Measurements from ENCODE around the gene SSH2. TPM values are rescaled to one million over a fixed set of nuclear protein-coding genes. Genes with fewer than 3 reads are reported as not detected.
A peak's percentile ranks its signal among the peaks of the same experiment; 100 is the strongest.

Gene SSH2
- 75.2 TPM for total RNA-seq (2013)
- polyA plus RNA-seq (10 to 100 TPM; 31.9 to 66.6 (median 54.0) TPM), polyA minus RNA-seq (47.9 and 66.5 TPM in 2 replicates), total RNA-seq (31.3 to 276 (median 200) reads per million in 11 experiments)

- H3K9me3 Mint-ChIP-seq = no peaks in the 10 kb centered on the region
- TF ChIP-seq, protein P1, sequence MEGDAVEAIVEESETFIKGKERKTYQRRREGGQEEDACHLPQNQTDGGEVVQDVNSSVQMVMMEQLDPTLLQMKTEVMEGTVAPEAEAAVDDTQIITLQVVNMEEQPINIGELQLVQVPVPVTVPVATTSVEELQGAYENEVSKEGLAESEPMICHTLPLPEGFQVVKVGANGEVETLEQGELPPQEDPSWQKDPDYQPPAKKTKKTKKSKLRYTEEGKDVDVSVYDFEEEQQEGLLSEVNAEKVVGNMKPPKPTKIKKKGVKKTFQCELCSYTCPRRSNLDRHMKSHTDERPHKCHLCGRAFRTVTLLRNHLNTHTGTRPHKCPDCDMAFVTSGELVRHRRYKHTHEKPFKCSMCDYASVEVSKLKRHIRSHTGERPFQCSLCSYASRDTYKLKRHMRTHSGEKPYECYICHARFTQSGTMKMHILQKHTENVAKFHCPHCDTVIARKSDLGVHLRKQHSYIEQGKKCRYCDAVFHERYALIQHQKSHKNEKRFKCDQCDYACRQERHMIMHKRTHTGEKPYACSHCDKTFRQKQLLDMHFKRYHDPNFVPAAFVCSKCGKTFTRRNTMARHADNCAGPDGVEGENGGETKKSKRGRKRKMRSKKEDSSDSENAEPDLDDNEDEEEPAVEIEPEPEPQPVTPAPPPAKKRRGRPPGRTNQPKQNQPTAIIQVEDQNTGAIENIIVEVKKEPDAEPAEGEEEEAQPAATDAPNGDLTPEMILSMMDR (IDR thresholded peaks at IDR 0.05) = no peak
These were observed at the start of gene SSH2 for GRCh38 chr17:29929533-29930408. Gene SSH2 (minus strand): TSS chr17:29930228. CDS start chr17:29930000, 228 bp downstream.

GRCh38 chr17:29977836-29978235 lies 47.8 kb upstream of the SSH2 start:
- H3K79me2 ChIP-seq (ENCODE audit: insufficient read depth, low read length) = no peaks in the 10 kb centered on the region
- no peak overlapping the region for H2AFZ ChIP-seq (ENCODE audit: insufficient read depth, low read depth, low read length, poor library complexity, severe bottlenecking)
- Mint-ChIP-seq H3K27ac (no peak overlapping the region), H3K9me3 (no peaks in the 10 kb centered on the region), H3K4me1 (no peaks in the 10 kb centered on the region), H3K36me3 (no peaks in the 10 kb centered on the region), H3K4me3 (no peak overlapping the region), H3K27me3 (ENCODE audit: low read depth in 3 of 3) (peaks cover 0 to 2% (median 0%) of the 10 kb centered on the region in 3 donors)
- no CpG with 5 or more reads among the region's 1 CpG for WGBS (ENCODE audit: insufficient coverage)
- no peaks in the 10 kb centered on the region for H3K27me3 ChIP-seq (ENCODE audit: control insufficient read depth in 2 of 2, insufficient read depth in 2 of 2, low read length in 2 of 2)
- H3K9me3 ChIP-seq (replicated peaks in 1 of 2; ENCODE audit: control insufficient read depth in 1 of 2, insufficient read depth in 1 of 2, low read length in 2 of 2) = no peaks in the 10 kb centered on the region
- no peak overlapping the region for H3K4me2 ChIP-seq (replicated peaks; ENCODE audit: extremely low read depth, low read length, poor library complexity, severe bottlenecking)
- no peaks in the 10 kb centered on the region for H3K4me1 ChIP-seq (ENCODE audit: control insufficient read depth in 1 of 2, insufficient read depth in 2 of 2, low read length in 2 of 2)
- intact Hi-C loops (cut with micrococcal nuclease) = no loop called here
- no peaks in the 10 kb centered on the region for H3K36me3 ChIP-seq (replicated peaks in 1 of 2; ENCODE audit: control insufficient read depth in 1 of 2, insufficient read depth in 2 of 2, low read length in 2 of 2)
- no peak overlapping the region for H3K27ac ChIP-seq (ENCODE audit: low read depth in 1 of 2, low read length in 2 of 2)
- no peak overlapping the region for H3K4me3 ChIP-seq (replicated peaks in 1 of 3; ENCODE audit: low read depth in 2 of 3, low read length in 3 of 3)
- H4K20me1 ChIP-seq (ENCODE audit: insufficient read depth, low read length) = no peaks in the 10 kb centered on the region
- TF ChIP-seq, protein P1 (IDR thresholded peaks at IDR 0.05) = no peak
- no peak overlapping the region for H3K9ac ChIP-seq (ENCODE audit: insufficient read depth, low read length, poor library complexity, severe bottlenecking)
- DNase-seq = no peak

More at GRCh38 chr17:29929533-29930408, at the start of gene SSH2:
- Mint-ChIP-seq H3K36me3 (peaks cover 5 to 7% of the 10 kb centered on the region in 2 donors), H3K27ac (peak within 1 kb of the TSS in 2 of 7 donors; percentile 94 to 96), H3K27me3 (ENCODE audit: low read depth in 3 of 3) (peaks cover 0 to 2% (median 0%) of the 10 kb centered on the region in 3 donors), H3K4me1 (peaks cover 28% of the 10 kb centered on the region), H3K4me3 (no peak within 1 kb of the TSS)
- H2AFZ ChIP-seq (ENCODE audit: insufficient read depth, low read depth, low read length, poor library complexity, severe bottlenecking) = peak within 1 kb of the TSS; percentile 94
- no peaks in the 10 kb centered on the region for H3K9me3 ChIP-seq (replicated peaks in 1 of 2; ENCODE audit: control insufficient read depth in 1 of 2, insufficient read depth in 1 of 2, low read length in 2 of 2)
- peaks cover 64% of the 10 kb centered on the region for H3K79me2 ChIP-seq (ENCODE audit: insufficient read depth, low read length)
- no peaks in the 10 kb centered on the region for H3K36me3 ChIP-seq (replicated peaks in 1 of 2; ENCODE audit: control insufficient read depth in 1 of 2, insufficient read depth in 2 of 2, low read length in 2 of 2)
- H3K27ac ChIP-seq (ENCODE audit: low read depth in 1 of 2, low read length in 2 of 2) = peak within 1 kb of the TSS; percentile 77 to 95
- peak within 1 kb of the TSS; percentile 96 for H3K4me2 ChIP-seq (replicated peaks; ENCODE audit: extremely low read depth, low read length, poor library complexity, severe bottlenecking)
- peak within 1 kb of the TSS; percentile 93 for H3K9ac ChIP-seq (ENCODE audit: insufficient read depth, low read length, poor library complexity, severe bottlenecking)
- H4K20me1 ChIP-seq (ENCODE audit: insufficient read depth, low read length) = peaks cover 17% of the 10 kb centered on the region
- under 1% methylated on average over 58 of the region's 71 CpGs for WGBS (ENCODE audit: insufficient coverage)
- intact Hi-C loops (cut with micrococcal nuclease) = loop anchor here (5.0 to 10.0 kb wide), 4 partner anchors 75 to 345 kb away; partner anchors contain the start of gene GIT1 (in 1 of the 2)
- peak; percentile 80 to 87 (median 82) for DNase-seq
- no peaks in the 10 kb centered on the region for H3K27me3 ChIP-seq (ENCODE audit: control insufficient read depth in 2 of 2, insufficient read depth in 2 of 2, low read length in 2 of 2)
- H3K4me1 ChIP-seq (ENCODE audit: control insufficient read depth in 1 of 2, insufficient read depth in 2 of 2, low read length in 2 of 2) = peaks cover 23 to 32% of the 10 kb centered on the region in 2 donors
- peak within 1 kb of the TSS; percentile 72 to 92 (median 91) for H3K4me3 ChIP-seq (replicated peaks in 1 of 3; ENCODE audit: low read depth in 2 of 3, low read length in 3 of 3)
